GM19043 (cell line): ENCODE results near the gene GDF2.

Experiments used
- ATAC-seq: cut with Tn5 transposase; IDR thresholded peaks from one replicate; pipeline ENCODE4 v1.9.1; 2021; ENCODE audit warnings: low read depth; ENCODE audit not compliant: unreplicated experiment

The GDF2 gene

DNA sequence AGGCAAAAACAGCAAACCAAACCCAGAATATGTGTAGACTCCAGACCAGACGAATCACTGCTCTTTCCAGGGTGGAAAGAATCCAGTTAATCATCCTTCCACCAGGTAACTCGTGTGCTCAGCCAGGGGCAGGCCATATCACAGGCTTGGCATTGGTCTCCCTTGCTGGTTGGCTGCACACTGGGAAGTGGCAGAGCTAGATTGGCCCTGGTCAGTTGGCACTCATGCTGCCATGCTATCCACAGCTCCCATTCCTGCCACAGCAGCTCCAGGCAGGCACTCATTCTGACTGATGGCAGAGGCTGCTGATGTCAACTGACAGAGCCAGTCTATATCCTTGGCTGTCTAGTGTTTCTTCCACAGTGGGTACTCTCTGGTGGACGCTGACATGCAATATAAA lies 31.9 kb upstream of the GDF2 start:
- no peak for ATAC-seq

DNA sequence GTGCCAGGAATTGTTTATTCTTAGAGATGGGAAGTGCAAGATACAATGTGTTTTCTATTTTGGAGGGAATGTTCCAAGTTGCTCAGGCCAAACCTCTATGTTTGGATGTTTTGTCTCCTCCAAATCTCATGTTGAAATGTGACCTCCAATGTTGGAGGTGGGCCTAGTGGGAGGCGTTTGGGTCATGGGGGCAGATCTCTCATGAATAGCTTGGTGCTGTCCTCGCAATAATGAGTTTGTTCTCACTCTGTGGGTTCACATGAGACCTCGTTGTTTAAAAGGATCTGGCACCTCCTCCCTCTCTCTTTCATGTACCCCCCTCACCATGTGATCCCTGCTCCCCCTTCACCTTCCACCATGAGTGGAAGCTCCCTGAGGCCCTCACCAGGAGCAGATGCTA lies 30.6 kb upstream of the GDF2 start:
- no peak for ATAC-seq

DNA sequence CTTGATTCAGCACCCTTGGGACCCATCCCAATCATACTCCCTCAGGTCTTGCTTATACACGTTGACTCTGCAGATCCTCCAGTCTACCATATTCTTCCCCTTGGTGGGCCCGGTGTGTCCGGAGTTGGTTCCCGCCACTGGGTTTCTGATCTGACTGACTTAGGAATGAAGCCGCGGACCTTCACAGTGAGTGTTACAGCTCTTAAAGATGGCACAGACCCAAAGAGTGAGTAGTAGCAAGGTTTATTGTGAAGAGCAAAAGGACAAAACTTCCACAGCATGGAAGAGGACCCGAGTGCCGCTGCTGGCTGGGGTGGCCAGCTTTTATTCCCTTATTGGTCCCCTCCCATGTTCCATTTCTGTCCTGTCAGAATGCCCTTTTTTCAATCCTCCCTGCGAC lies 28.2 kb upstream of the GDF2 start:
- ATAC-seq = no peak

GRCh38 chr10:47294501-47294900 lies 27.8 kb upstream of the GDF2 start:
- no peak for ATAC-seq

GRCh38 chr10:47295411-47295810 lies 26.8 kb upstream of the GDF2 start:
- no peak for ATAC-seq

DNA sequence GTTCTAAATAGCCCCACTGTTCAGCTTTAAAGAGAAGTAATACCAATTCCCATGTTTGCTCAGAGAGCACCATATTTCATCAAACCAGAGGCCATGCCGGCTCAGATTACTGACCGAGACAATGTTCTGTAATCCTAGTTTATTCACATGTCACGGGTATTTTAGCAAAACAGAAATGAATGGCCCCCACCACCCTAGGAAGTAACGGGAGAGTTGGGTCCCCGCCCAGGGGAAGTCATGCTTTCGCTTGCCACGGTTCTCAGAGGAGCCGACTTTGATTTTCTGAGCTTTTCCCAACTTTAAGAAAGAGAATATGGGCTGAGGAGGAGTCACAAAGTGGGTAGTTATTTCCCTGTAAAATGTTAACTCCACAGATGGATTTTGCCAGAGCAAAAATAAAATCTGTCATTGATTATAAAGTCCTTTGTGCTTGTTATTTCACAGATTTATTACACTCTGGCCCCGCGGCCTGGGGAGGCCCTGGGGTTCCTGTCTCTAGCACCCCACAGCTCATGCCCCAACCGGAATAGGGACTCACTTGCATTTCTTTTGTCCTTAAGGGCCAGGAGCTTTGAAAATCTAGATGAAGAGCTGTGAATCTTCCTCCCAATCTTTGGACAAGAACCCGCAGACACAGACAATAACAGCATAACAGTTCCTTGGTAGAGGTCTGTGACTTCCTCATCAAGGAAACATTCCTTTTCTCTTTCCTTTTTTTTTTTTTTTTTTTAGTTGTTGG lies 25.9 kb upstream of the GDF2 start:
- ATAC-seq = no peak

- no peak for ATAC-seq
Measured at GRCh38 chr10:47296941-47297340, 25.3 kb upstream of the GDF2 start.

DNA sequence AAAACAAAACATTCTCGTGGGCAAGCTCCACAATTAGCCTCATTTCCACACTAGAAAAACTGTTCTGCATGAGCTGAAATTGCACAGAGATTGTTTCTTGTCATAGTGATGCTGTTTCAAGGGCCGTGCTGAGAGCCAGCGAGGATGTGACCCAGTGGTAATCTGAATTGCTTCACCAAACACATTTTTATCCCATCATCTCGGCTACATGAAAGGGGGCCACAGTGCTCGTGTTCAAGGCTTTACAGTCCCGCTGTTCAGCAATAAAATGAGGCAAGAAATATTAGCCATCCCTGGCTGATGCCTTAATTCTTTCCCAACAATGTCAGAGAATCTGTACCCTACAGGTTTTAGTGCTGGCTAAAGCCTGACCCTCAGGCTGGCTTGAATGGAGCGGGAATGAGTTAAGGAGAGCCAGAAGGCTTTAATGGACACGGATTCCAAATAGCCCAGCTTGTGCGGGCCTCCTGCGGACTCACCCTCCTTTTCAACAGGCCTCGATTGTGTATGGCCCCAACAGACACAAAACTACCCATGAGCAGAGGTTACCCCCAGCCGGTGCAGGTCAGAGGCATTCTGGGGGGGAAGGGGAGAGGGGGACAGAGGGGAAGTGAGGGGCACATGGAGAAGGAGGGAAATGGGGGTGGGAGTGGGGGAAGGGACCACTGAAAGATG lies 24.3 kb upstream of the GDF2 start:
- ATAC-seq = no peak

DNA sequence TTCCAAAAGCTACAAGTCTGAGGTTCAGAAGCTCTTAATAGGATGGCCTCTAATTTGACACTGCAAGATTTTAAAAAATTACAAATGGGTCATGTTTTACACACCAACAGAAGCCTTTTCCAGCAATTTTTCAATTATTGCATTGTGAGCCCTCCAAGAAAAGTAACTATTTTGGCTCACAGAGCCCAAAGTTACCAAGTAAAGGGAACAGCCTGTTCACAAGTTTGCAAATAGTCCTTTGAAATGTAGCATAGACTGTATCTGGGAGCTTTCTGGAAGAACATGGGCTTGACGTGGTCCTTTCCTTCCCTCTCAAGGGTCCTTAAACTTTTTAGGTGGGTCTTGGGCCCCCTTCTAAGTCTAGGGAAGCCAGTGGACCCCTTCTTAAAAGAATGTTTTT lies 23.5 kb upstream of the GDF2 start:
- ATAC-seq = no peak

- ATAC-seq = no peak
Measured at GRCh38 chr10:47299611-47300428, 22.4 kb upstream of the GDF2 start, which contains the start of gene GDF10. Gene GDF10 (plus strand): TSS chr10:47300197. CDS start chr10:47300652, 455 bp downstream.

DNA sequence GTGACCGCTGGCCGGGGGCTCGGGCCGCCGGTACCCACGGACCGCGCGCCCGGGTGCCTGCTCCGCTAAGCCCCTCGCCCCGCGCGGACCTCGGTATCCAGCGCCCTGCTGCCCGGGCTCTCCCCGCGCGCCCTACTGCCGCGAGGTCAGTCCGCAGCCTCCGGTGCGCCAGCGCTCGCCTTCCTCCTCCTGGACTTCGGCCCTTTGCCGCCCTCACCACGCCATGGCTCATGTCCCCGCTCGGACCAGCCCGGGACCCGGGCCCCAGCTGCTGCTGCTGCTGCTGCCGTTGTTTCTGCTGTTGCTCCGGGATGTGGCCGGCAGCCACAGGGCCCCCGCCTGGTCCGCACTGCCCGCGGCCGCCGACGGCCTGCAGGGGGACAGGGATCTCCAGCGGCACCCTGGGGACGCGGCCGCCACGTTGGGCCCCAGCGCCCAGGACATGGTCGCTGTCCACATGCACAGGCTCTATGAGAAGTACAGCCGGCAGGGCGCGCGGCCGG lies 21.8 kb upstream of the GDF2 start:
- no peak for ATAC-seq

GRCh38 chr10:47301833-47302232 lies 20.4 kb upstream of the GDF2 start:
- ATAC-seq = no peak

- no peak for ATAC-seq
Measured at GRCh38 chr10:47303105-47303504, 19.1 kb upstream of the GDF2 start.

DNA sequence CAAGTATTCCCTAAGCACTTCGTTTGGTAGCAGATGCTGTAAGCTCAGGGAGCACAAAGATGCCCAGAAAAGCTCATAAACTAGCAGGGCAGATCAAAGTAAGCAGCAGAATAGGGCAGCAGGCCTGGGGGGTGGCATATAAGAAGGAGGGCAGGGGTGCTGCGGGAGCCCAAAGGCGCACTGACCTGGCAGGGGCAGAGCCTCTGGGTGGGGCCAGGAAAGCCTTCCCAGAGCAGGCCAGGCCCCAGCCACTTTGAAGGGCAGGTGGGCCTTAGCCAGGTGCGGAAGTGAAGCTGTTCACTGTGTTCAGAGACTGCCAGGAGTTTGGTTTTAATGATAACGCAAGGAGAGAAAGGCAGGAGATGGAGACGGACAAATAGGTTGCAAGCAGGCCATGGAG lies 18.4 kb upstream of the GDF2 start:
- no peak for ATAC-seq

DNA sequence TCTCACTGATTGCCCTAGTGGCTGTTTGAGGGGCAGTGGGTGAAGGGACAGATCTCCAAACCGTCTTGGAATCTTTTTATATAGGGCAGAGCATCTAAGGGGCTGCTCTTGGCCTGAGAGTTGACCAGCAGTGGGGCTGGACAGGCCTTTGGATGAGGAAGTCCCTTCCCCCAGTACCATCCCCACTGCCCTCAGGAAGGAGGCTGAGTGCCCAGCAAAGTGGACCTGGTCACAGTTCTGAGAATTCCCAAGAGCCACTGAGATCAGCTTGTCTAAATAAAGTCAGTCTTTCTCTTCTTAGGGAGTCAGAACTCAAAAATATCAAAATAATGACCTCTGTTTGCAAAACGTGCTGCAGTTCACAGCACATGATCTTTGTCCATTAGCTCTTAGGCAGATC lies 16.7 kb upstream of the GDF2 start:
- ATAC-seq = no peak

- ATAC-seq = no peak
Measured at GRCh38 chr10:47306387-47307210, 15.7 kb upstream of the GDF2 start.

DNA sequence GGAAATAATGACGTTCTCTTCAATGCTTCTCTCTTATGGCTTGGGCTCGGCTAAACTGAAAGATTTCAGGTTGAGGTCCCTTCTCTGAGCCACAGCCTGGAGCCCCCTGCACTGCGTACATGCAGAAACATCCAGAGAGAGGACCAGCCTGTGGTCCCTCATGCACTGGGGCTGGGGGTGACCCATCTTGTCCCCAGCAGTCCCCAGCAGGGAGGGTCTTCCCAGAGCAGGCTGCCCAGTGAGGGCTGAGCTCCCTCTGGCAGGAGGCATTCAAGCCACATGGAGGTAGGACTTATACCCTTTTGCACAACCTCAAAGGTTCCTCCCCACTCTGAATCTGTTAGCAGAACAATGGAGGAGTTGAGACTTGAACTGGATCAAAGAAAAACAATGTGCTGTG lies 14.9 kb upstream of the GDF2 start:
- ATAC-seq = no peak

DNA sequence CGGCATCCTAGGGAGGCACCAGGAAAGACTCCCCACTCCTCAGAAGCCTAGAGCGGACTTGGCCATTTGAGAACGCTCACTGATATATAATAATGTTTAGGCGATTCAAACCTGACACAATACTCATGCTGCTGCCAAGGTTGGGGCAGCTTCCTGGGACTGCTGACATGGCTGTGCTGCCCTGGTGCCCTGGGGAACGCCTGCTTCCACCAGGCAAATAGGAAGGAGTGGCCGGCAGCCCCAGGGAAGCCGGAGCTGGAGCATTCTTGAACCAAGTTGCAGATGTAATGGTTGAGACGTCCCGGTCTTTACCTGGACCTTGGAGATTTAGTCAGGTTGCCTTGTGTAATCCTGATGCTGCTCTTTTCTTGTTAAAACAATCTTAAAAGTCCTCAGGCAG lies 13.5 kb upstream of the GDF2 start:
- no peak for ATAC-seq

DNA sequence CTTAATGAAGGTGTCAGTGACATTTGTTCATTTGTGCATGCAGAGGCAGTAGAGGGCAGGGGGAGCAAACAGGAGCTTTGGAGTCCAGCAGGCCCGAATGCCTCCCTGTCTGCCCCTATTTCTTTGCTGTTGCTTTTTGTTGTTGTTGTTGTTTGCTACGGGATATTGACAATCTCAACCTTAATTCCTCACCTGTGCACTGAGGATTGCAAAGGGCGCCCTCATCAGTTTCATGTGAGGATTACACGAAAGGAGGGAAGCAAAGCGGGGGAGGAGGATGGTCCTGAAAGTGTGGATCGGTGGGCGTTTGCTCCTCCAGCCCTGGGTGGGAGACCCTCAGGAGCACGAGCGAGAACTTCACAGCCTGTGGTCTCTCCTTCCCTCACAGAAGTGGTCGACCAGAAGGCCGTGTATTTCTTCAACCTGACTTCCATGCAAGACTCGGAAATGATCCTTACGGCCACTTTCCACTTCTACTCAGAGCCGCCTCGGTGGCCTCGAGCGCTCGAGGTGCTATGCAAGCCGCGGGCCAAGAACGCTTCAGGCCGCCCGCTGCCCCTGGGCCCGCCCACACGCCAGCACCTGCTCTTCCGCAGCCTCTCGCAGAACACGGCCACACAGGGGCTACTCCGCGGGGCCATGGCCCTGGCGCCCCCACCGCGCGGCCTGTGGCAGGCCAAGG lies 12.7 kb upstream of the GDF2 start:
- no peak for ATAC-seq

DNA sequence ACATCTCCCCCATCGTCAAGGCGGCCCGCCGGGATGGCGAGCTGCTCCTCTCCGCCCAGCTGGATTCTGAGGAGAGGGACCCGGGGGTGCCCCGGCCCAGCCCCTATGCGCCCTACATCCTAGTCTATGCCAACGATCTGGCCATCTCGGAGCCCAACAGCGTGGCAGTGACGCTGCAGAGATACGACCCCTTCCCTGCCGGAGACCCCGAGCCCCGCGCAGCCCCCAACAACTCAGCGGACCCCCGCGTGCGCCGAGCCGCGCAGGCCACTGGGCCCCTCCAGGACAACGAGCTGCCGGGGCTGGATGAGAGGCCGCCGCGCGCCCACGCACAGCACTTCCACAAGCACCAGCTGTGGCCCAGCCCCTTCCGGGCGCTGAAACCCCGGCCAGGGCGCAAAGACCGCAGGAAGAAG lies 12.2 kb upstream of the GDF2 start:
- no peak for ATAC-seq
